ENCODE data around the gene DR1.

The DR1 gene

GRCh38 chr1:93345633-93346420 lies at the start of gene DR1:
DR1 (plus strand) TSS chr1:93345907; CDS start chr1:93346646, 739 bp downstream.
- DNase-seq (ENCODE audit: low read depth in 2 of 2), result peak; percentile 82 to 88

GRCh38 chr1:93296555-93297154 lies 49.1 kb upstream of the DR1 start:
- no peak for DNase-seq (ENCODE audit: low read depth in 2 of 2)

- no peak for DNase-seq (ENCODE audit: low read depth in 2 of 2)
These were observed 44.6 kb upstream of the DR1 start for GRCh38 chr1:93301131-93301530.

- DNase-seq (ENCODE audit: low read depth in 2 of 2), result no peak
These were observed 43.6 kb upstream of the DR1 start for GRCh38 chr1:93302078-93302477.

GRCh38 chr1:93304716-93305138 lies 41.0 kb upstream of the DR1 start:
- peak in 1 of 2 donors; percentile 17 for DNase-seq (ENCODE audit: low read depth in 2 of 2)

GRCh38 chr1:93306920-93307319 lies 38.8 kb upstream of the DR1 start:
- no peak for DNase-seq (ENCODE audit: low read depth in 2 of 2)

GRCh38 chr1:93313026-93313425 lies 32.7 kb upstream of the DR1 start:
- no peak for DNase-seq (ENCODE audit: low read depth in 2 of 2)

GRCh38 chr1:93317207-93317606 lies 28.5 kb upstream of the DR1 start:
- no peak for DNase-seq (ENCODE audit: low read depth in 2 of 2)

GRCh38 chr1:93317943-93318342 lies 27.8 kb upstream of the DR1 start:
- no peak for DNase-seq (ENCODE audit: low read depth in 2 of 2)

GRCh38 chr1:93321720-93322119 lies 24.0 kb upstream of the DR1 start:
- no peak for DNase-seq (ENCODE audit: low read depth in 2 of 2)

- no peak for DNase-seq (ENCODE audit: low read depth in 2 of 2)
These were observed 23.4 kb upstream of the DR1 start for GRCh38 chr1:93322349-93322748.

- DNase-seq (ENCODE audit: low read depth in 2 of 2), result no peak
These were observed 22.4 kb upstream of the DR1 start for GRCh38 chr1:93323185-93323820.

- DNase-seq (ENCODE audit: low read depth in 2 of 2), result no peak
These were observed 20.9 kb upstream of the DR1 start for GRCh38 chr1:93324486-93325464.

- no peak for DNase-seq (ENCODE audit: low read depth in 2 of 2)
These were observed 16.6 kb upstream of the DR1 start for GRCh38 chr1:93328809-93329760.

GRCh38 chr1:93330196-93330595 lies 15.5 kb upstream of the DR1 start:
- DNase-seq (ENCODE audit: low read depth in 2 of 2), result no peak

- DNase-seq (ENCODE audit: low read depth in 2 of 2), result no peak
These were observed 15.1 kb upstream of the DR1 start for GRCh38 chr1:93330617-93331016.

- no peak for DNase-seq (ENCODE audit: low read depth in 2 of 2)
These were observed 14.3 kb upstream of the DR1 start for GRCh38 chr1:93331412-93331811.

GRCh38 chr1:93332368-93332767 lies 13.3 kb upstream of the DR1 start:
- DNase-seq (ENCODE audit: low read depth in 2 of 2), result no peak

GRCh38 chr1:93338387-93339146 lies 7.1 kb upstream of the DR1 start:
- DNase-seq (ENCODE audit: low read depth in 2 of 2), result no peak

GRCh38 chr1:93339171-93339697 lies 6.5 kb upstream of the DR1 start:
- no peak for DNase-seq (ENCODE audit: low read depth in 2 of 2)
